OCI-LY7 (cell line): ENCODE data around the gene ZNF628. TPM values are rescaled to one million over a fixed set of nuclear protein-coding genes. Genes with fewer than 3 reads are reported as not detected.

Source experiments
- BruUV-seq: library from RNA; stranded (reverse); fragments of 400-500 nt; replicated peaks from 2 replicates; lab custom pipeline; 2021; lab: Mats Ljungman, UMichigan
- CTCF ChIA-PET: fragments of 300-600 bp; sonication (Branson Sonifier 250); formaldehyde crosslinking; loops from one replicate; lab custom pipeline; 2022; ENCODE audit warnings: antibody characterized with exemption; ENCODE audit not compliant: unreplicated experiment; lab: Charles Lee
- POLR2A ChIA-PET: fragments of 300-600 bp; sonication (Branson Sonifier 250); formaldehyde crosslinking; loops from one replicate; lab custom pipeline; 2022; ENCODE audit warnings: antibody characterized with exemption; lab: Charles Lee
- DNase-seq: peaks from one replicate; pipeline ENCODE4 v3.0.0-alpha.2; 2015; ENCODE audit warnings: low spot score
- H2AFZ ChIP-seq: fragments of 200-600 bp; sonication (generic), shearing (Covaris generic); 2 replicates; pipeline ENCODE4 v1.6.1; 2014; ENCODE audit warnings: mild to moderate bottlenecking, antibody characterized with exemption, low read length, moderate library complexity
- H3K27ac ChIP-seq: fragments of 200-600 bp; sonication (generic); 2 replicates; pipeline ENCODE4 v1.5.1; 2014; ENCODE audit warnings: mixed run types, low read depth, mild to moderate bottlenecking, moderate library complexity, low read length, inconsistent platforms; ENCODE audit not compliant: poor library complexity, severe bottlenecking
- H3K36me3 ChIP-seq: fragments of 200-600 bp; sonication (generic); 2 replicates; pipeline ENCODE4 v1.6.1; 2014; ENCODE audit warnings: mild to moderate bottlenecking, antibody characterized with exemption, low read length, moderate library complexity, mixed read lengths; ENCODE audit not compliant: insufficient read depth
- H3K4me1 ChIP-seq: fragments of 200-600 bp; sonication (generic); 2 replicates; pipeline ENCODE4 v1.5.1; 2014; ENCODE audit warnings: mild to moderate bottlenecking, low read length; ENCODE audit not compliant: insufficient read depth, poor library complexity, severe bottlenecking
- H3K4me2 ChIP-seq: fragments of 200-600 bp; sonication (generic); 2 replicates; pipeline ENCODE4 v1.6.1; 2014; ENCODE audit warnings: mild to moderate bottlenecking, low read length
- H3K4me3 ChIP-seq: fragments of 200-600 bp; sonication (generic); 2 replicates; pipeline ENCODE4 v1.5.1; 2014; ENCODE audit warnings: mild to moderate bottlenecking, low read depth, low read length; ENCODE audit not compliant: poor library complexity, severe bottlenecking
- H3K79me2 ChIP-seq: fragments of 200-600 bp; sonication (generic); 2 replicates; pipeline ENCODE4 v1.6.1; 2016; ENCODE audit warnings: low read depth, mild to moderate bottlenecking, low read length, moderate library complexity, mixed read lengths; ENCODE audit not compliant: insufficient read depth
- H3K9me2 ChIP-seq: fragments of 200-600 bp; sonication (generic); 2 replicates; pipeline ENCODE4 v1.6.1; 2016; ENCODE audit warnings: mild to moderate bottlenecking, low read length, mixed read lengths; ENCODE audit not compliant: insufficient read depth
- H3K9me3 ChIP-seq: fragments of 200-600 bp; sonication (generic); 2 replicates; pipeline ENCODE4 v1.6.1; 2014; ENCODE audit warnings: mild to moderate bottlenecking, mixed run types, low read length, mixed read lengths
- H4K20me1 ChIP-seq: fragments of 200-600 bp; sonication (generic); 2 replicates; pipeline ENCODE4 v1.6.1; 2014; ENCODE audit warnings: mild to moderate bottlenecking, antibody characterized with exemption, low read length, moderate library complexity, mixed read lengths; ENCODE audit not compliant: insufficient read depth
- CTCF ChIP-seq: fragments of 200-600 bp; sonication (generic); conservative IDR thresholded peaks from 2 replicates; pipeline ENCODE4 v1.5.1; 2014; ENCODE audit warnings: mild to moderate bottlenecking, antibody characterized with exemption, low read length, moderate library complexity, mixed read lengths
- EZH2phosphoT487 ChIP-seq: fragments of 200-600 bp; sonication (generic); IDR thresholded peaks from 2 replicates; pipeline ENCODE4 v1.6.1; 2018; ENCODE audit warnings: low read depth, borderline replicate concordance, mild to moderate bottlenecking, mixed run types, antibody characterized with exemption, low read length, moderate library complexity, mixed read lengths
- intact Hi-C: fragments of 100-400 bp; cut with micrococcal nuclease; formaldehyde crosslinking; loops from one replicate; pipeline ENCODE4 v1.10.0; 2022; ENCODE audit not compliant: unreplicated experiment
- total RNA-seq, 2 experiments: library from RNA; depleted of rRNA in 1 of 2; stranded (reverse); fragments of >200 nt in 1 of 2; shearing (Covaris generic) in 1 of 2; gene quantifications; 2 replicates each; pipeline ENCODE4 v1.2.3, GENCODE V29; 2014 to 2022

Gene ZNF628
- total RNA-seq, 2 experiments from 2014 or later = 5.2 to 10.6 TPM

GRCh38 chr19:55433292-55433691 is 43.1 kb upstream of the ZNF628 start:
- Histone ChIP-seq H4K20me1 (no peaks in the 10 kb centered on the region), H2AFZ (no peak overlapping the region), H3K4me2 (no peak overlapping the region), H3K9me2 (no peaks in the 10 kb centered on the region), H3K4me1 (no peaks in the 10 kb centered on the region), H3K79me2 (no peaks in the 10 kb centered on the region), H3K9me3 (no peaks in the 10 kb centered on the region), H3K4me3 (no peak overlapping the region), H3K36me3 (no peaks in the 10 kb centered on the region), H3K27ac (no peak overlapping the region)
- intact Hi-C loops = no loop called here
- TF ChIP-seq EZH2phosphoT487 (no peak), CTCF (no peak)
- DNase-seq = no peak
- no TSS peak for BruUV-seq
- ChIA-PET POLR2A (no interaction called here), CTCF (no interaction called here)

- Histone ChIP-seq H3K4me1 (no peaks in the 10 kb centered on the region), H3K4me3 (no peak overlapping the region), H3K9me3 (no peaks in the 10 kb centered on the region), H2AFZ (no peak overlapping the region), H3K4me2 (no peak overlapping the region), H4K20me1 (no peaks in the 10 kb centered on the region), H3K9me2 (no peaks in the 10 kb centered on the region), H3K27ac (no peak overlapping the region), H3K36me3 (no peaks in the 10 kb centered on the region), H3K79me2 (no peaks in the 10 kb centered on the region)
- no peak for TF ChIP-seq CTCF
- no peak for TF ChIP-seq EZH2phosphoT487
- intact Hi-C loops = no loop called here
- ChIA-PET CTCF (no interaction called here), POLR2A (no interaction called here)
- DNase-seq = no peak
- BruUV-seq = no TSS peak
These were observed 42.0 kb upstream of the ZNF628 start for GRCh38 chr19:55434356-55434919.

GRCh38 chr19:55435020-55435419 is 41.4 kb upstream of the ZNF628 start:
- POLR2A ChIA-PET = no interaction called here
- Histone ChIP-seq H3K9me2 (no peaks in the 10 kb centered on the region), H2AFZ (no peak overlapping the region), H3K4me2 (no peak overlapping the region), H3K36me3 (no peaks in the 10 kb centered on the region), H3K4me1 (no peaks in the 10 kb centered on the region), H3K27ac (no peak overlapping the region), H3K79me2 (no peaks in the 10 kb centered on the region), H3K9me3 (no peaks in the 10 kb centered on the region), H4K20me1 (no peaks in the 10 kb centered on the region), H3K4me3 (no peak overlapping the region)
- TF ChIP-seq CTCF (no peak), EZH2phosphoT487 (no peak)
- CTCF ChIA-PET = no interaction called here
- BruUV-seq = no TSS peak
- DNase-seq = no peak
- intact Hi-C loops = no loop called here
